B cell (primary cell): Measurements from ENCODE around the gene C1QL2.

Experiments
- EZH2 ChIP-seq: IDR thresholded peaks from 2 replicates; pipeline ENCODE4 v1.6.1; 2012; ENCODE audit warnings: borderline replicate concordance, low read depth, mild to moderate bottlenecking, moderate library complexity, low read length; ENCODE audit not compliant: insufficient read depth, poor library complexity, severe bottlenecking
- TF ChIP-seq, protein P1 (sequence below): fragments of 200-600 bp; IDR thresholded peaks from one replicate; pipeline ENCODE4 v1.8.0; 2022; ENCODE audit warnings: antibody characterized with exemption, mild to moderate bottlenecking

DNA sequence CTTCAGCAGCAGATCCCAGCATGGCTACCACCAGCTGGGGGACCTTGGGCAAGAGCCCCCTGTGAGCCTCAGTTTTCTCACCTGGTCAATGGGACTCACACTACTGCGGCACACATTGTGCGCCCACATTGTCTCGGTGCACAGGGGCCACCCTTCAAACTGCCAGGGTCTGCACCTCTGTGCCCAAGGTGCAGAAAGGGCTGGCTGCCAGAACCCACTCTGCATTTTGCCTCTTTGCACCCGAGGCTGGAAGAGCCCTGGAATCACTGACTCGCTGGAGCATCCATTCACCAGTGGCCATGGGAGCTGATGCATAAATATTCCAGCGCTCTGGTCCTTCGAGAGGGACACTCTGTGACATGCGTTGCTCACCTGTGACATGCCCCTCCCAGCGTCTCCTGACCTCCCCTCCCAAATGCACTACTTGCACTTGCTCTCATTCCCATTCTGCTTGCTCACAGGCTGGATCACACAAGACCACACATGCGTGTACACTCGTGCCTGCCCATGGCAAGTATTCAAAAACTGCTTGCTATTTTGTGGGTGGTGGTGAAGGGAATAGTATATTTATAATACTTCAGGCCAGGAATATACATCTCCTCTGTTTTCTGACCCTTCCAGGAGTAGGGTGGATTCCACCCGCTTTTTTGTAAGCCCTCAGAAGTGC, 18.8 kb upstream of the C1QL2 start:
- no peak for TF ChIP-seq EZH2
- TF ChIP-seq, protein P1, sequence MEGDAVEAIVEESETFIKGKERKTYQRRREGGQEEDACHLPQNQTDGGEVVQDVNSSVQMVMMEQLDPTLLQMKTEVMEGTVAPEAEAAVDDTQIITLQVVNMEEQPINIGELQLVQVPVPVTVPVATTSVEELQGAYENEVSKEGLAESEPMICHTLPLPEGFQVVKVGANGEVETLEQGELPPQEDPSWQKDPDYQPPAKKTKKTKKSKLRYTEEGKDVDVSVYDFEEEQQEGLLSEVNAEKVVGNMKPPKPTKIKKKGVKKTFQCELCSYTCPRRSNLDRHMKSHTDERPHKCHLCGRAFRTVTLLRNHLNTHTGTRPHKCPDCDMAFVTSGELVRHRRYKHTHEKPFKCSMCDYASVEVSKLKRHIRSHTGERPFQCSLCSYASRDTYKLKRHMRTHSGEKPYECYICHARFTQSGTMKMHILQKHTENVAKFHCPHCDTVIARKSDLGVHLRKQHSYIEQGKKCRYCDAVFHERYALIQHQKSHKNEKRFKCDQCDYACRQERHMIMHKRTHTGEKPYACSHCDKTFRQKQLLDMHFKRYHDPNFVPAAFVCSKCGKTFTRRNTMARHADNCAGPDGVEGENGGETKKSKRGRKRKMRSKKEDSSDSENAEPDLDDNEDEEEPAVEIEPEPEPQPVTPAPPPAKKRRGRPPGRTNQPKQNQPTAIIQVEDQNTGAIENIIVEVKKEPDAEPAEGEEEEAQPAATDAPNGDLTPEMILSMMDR = no peak
